NCI-H128 (cell line): ENCODE data around the gene MRPS10.
"Not testable (repeated sequence)": the region's sequence is repeated elsewhere in the genome, so short reads cannot be mapped to it uniquely, and the experiment has no call there.

Experiments
- DNase-seq: peaks from one replicate; lab custom pipeline; 2025; ENCODE audit not compliant: unreplicated experiment; lab: John Stamatoyannopoulos, UW

Gene MRPS10

DNA sequence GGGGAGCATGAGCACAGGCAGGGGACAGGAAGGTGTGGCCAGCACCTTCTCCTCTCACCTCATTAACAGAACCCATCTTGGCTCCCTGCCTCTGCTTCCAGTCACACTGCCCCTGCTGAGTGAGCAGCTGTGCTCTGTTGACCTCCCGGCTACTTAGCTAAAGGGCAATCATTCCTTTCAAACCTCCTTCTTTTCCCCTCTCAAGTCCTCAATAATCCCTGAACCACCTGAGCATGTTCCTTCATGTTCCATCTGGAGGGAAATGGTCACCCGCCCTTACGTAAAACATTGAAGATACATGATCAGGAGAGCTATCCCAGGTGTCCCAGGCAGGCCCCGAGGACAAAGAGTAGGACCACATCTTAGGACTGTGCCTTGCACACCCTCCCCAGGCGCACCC, 21.7 kb upstream of the MRPS10 start:
- DNase-seq: no peak

DNA sequence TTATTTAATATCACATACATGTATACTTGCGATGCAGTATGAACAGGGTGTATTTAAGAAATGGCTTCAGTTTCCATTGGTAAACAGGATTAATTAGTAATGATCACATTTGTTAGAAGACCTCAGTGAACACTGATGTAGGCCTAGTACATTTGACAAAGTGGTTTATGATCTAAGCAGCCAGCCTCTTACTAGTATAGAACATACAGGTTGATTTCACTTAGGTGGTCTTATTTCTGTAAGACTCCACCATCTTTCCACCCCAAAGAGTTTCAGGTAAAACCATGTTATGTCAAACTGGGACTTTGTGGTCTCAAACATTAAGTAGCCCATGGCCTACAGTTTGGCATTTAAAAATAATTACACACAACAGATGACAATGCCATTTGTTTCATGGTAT, 20.2 kb upstream of the MRPS10 start:
- DNase-seq: no peak

DNA sequence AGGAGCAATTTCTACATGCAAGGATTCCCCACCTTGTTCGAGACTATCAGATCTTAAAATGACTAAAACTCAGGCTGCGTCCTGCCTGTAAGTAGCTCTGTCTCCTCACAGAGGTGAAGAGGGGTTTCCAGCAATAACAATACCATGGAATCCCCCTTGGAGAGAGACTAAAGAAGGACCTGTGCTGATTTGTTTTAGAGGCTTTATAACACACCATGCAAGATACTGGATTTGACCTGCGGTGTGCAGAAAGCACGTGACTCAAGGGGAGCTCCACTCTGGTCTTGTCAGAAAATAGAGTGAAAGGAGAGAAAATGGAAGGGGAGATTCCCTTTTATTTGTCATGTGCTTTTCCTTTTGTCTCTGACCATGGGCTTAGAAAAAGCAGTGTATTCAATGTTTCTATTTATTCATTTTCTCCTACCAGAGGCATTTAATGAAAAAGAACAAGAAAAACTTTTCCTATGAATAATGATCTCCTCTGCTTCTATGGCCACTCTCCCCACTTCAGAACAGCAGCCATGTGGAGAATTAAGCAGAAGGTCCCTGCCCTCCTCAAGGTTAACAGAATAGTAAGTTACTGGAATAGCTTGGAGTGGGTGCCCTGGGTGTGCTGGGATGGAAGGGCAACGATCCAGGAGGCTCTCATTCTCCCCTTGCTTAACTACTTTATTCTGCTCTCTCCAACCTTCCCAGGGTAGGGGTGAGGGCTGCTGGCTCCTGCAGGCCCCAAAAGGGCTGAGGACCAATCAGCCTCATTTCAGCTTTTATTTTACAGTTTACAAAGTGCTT, 19.2 kb upstream of the MRPS10 start:
- no peak for DNase-seq

DNA sequence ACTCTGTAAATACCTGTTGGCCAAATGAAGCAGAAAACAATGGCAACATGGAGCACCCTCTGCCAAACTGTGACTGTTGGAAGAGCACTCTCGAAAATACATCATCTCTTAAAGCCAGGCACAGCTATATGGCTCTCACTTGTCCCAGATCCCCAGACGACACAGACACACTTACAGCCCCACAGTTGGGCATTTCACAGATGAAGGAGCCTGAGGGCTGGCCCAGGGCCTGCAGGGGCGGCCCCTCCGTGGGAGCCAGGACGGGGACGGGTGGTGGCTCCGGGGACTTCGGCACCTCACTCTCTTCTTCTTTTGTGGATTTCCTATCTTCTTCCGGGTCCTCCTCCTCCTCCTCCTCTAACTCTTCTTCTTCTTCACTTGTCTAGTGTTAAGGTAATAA, 18.4 kb upstream of the MRPS10 start:
- no peak for DNase-seq

DNA sequence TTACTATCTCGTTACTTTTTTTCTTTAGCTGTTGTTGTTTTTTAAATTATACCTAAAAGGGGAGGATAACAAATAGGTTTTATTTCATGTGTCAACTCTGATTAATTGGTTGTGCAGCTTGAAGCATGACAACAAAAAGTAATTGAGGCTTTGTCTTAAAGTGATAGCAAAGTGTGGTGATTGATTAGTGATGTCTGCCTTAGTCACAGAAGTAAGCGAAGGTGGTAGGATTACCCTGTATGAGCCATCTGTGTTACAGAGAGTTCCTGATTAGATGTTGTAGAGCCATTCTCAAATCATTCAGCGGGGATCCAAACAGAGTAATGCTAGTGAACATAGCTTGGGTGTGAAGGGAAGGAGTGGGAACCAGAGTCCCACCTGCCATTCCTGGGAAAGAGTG, 14.4 kb upstream of the MRPS10 start:
- no peak for DNase-seq

DNA sequence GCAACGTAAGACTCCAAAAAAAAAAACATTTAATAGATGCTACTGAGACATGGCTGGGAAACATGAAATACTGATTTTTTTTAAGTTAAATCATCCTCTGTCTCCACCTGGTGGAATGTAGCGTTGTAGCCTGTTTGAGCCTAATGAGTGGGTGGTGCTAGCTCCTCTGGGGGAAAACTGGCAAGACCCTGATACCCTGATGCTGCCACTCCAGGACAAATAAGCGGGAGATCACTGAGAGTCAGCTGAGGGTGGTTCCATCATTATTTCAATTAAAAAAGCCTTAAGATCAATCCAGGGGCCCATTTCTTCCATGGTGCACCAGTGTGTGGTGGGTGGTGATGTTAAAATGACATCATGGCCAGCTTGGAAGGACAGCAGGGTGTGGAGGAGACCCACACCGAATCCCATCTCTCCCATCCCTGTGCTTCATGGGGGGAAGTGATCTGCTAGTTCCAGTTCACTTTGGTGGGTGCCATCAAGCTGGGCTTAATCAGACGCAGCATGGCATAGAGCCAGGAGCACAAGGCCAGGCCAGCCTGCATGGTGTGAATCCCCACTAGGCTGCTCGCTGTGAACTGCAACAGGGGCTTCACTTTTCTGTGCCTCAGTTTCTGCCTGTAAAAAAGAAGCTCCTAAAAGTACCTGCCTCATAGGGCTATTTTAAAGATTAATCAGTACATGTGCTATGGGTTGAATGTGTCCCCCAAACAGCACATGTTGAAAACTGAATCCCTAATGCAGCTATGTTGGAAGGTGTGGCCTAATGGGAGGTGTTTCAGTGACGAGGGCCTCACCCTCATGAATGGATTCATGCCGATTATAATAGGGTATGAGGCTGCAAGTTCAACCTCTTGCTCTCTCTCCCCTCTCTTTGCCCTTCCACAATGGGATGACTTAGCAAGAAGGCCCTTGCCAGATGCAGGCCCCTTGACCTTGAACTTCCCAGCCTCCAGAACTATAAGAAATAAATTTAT, 13.0 kb upstream of the MRPS10 start:
- DNase-seq: no peak

DNA sequence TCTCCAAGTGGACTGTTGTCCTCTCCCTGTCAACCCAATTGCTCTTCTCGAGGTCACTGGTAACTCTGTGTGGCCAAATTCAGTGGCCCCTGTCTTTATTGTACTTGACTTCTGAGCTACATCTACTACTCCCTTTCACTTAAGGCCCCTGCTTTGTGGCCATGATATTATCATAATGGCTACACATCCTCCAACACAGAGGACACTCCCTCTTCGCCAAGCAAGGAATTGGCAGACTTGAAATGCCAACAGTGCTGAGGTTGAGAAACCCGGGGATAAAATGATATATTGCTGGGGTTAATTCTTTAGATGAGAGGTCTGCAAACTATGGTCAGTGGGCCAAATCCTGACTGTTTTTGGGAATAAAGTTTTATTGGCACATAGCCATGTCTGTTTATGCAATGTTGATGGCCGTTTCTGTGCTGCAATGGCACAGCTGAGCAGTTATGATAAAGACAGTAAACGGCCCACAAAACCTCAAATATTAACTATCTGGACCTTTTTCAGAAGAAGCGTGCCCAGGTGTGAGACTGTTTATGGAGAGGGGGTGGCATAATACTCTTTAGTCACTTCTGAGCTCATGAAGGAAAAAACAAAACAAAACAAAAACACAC, 12.0 kb upstream of the MRPS10 start:
- DNase-seq: no peak

DNA sequence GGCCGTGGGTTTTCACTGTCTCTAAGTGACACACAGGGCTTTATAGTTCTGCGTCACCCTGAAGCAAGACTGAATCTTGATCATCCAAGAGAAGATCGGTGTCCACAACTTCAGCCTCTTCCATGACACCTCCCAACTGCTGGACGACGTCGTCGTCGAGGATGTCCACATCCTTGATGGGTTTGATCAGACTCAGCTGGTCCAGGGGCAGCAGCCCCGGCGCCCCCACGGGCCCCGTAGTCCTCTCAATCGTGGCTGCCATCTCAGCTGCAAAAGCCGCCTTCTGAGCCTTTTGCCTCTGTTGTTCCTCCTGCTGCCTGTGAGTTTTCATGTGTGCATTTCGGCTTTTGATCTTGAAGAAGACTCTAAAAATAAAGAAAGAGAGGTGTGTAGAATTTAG, 10.6 kb upstream of the MRPS10 start:
- DNase-seq: no peak

DNA sequence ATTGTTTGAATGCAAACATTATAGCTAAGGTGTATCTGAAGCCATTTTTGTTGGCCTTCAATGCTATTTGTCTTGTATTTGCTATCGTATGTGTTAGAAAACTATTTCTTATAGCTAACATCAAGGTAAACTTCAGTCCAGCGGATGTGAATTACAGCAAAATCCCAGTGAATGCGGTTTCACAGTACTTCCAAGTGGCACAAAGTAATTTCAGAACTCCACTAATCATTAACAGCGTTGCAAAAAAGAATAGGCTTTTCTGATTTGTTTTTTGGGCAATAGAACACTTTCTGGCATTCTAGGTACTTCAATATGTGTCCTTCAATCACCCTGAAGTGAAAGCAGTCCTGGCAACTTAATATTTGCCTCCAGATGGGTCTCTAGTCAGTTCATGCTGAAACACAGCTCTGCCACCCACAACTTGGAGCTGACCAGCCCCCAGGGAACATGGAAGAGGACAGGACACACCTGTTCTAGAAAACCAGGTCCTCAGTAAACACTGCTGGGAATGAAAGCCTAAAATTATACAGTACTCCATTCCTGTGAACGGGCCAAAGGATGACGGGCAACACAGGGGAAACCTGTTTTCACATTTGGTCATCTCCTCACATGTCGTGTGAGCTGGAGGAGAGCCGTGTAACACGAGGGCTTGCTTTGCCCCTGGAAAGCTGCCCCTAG, 9.7 kb upstream of the MRPS10 start:
- DNase-seq: no peak

DNA sequence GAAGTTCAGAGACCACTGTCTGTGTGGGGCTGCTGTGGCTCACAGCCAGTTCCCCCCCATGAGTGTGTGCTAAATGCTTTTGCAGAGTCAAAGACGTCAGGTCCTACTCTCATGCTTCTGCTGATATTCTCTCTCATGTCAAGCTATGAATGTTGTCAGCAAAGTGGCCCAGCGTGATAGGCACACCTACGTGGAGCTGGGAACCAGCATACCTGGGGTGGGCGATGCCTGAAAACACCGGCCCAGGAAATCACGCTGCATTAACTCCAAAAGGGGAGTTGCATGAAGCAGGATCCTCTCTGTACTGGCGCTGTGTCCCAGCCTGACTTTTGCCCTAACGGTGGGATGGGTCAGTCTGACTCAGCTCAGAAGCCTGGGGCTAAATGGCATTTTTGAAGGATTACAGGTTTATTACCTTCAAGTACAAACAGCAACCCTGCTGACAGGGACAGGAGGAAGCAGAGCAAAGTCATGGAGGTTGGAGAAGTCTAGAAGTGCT, 9.0 kb upstream of the MRPS10 start:
- no peak for DNase-seq

DNA sequence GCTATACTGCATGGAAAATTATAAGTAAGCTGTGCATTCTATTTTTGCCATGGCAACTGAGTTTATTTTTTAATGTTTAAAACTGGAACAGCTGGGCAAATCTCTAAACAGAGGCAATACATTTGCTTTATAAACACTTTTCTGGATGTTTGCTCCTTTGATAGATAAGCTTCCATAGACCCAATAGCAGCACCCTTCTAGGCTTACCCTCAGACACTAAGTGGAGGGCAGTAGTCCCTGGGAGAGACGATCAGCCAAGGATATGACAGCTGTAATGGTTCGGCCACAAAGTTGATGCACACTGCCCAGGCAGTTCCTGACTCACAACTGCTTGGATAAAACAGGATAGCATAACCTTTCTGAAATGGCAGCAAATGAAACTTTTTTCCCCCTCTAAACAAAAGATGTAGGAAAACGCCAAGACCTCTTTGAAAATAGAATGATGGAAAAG, 8.5 kb upstream of the MRPS10 start:
- DNase-seq: no peak

DNA sequence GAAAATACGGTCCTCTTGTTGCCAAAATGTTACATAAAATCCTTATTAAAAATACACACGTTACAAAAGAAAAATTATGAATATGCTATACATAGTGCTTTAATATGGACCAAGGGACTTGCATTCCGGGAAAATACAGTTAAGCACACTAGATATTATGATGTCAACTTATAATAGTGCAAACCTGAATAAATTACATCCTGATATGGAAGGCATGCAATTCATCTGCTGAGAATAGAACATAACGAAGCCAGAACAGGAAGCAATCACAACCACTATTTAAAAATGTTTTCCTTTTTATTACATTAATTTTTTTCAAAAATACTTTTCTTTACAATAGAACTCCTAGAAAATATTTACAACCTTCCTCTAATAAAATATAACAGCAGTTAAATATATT, 7.8 kb upstream of the MRPS10 start:
- no peak for DNase-seq

DNA sequence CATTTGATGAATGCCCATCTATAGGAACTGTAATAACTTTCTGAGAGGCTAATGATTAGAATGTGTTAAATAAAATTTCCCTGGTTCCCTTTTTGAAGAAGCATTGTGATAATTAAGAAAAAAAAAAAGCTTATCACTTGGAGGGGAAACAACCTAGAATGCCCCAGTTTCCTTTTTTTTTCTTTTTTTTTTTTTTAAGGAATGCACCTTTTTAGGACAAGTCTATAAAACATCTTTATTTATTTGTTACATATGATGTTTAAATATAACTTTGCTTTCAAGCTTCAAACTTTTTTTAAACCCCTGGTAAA, 7.3 kb upstream of the MRPS10 start:
- no peak for DNase-seq

DNA sequence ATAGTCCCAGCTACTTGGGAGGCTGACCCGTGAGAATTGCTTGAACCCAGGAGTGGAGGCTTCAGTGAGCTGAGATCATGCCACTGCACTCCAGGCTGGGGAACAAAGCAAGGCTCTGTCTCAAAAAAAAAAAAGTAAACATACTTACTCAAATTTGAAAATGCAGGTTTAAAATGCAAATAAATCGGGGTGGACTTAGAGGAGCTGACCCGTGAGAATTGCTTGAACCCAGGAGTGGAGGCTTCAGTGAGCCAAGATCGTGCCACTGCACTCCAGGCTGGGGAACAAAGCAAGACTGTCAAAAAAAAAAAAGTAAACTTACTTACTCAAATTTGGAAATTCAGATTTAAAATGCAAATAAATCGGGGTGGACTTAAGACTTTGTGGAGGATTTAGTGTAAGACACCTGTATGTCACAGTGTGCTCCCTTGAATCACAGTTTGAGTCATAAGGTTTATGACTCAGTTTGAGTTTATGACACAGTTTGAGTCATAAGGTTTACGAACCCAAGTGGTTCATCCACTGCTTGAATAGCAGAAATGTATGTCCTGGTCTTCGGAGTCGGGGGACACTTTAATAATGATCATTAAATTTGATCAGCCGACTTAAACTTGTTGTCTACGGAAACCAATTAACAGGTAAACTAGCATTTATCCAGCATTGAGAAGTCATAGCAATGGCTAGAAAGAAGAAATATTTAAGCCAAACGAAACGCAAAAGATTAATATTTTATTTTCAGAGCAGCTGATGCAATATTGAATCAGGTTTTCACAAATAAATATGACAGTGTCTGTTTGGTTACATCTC, 6.8 kb upstream of the MRPS10 start:
- no peak for DNase-seq

DNA sequence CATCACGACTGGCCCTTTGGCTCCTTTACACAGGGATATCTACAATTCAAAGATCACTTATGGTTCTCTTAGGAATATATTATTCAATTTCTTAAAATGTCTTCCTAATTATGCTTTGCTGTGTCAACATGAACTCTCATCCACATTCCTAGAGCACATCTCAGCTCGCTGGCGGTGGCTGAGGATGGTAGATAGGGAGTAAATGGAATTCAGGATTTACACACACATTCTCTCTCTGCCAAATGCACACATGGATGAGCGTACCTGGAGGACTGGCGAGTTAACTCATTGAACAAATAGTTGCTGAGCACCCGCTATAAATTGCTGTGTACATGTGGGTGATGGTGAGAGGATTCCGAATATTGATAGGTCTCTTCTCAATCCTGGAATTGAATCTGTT, 4.8 kb upstream of the MRPS10 start:
- no peak for DNase-seq

DNA sequence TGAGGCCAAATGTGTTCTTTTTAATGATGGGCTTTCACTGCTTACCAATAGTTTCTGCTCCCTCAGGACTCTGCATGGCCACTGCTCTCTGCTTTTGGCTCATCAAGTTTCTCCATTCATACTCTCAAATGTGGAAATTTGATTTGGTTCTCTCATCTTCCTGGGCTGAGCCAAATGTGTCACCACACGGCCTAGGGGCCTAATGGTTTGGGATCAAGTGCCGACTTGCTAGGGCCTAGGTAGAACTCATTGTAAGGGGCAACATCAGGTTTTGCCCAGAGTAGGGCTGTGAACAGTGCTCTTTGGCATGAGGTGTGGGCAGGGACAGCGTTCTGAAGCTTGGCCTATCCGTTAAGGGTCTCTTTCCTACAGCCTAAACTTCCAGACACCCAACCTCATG, 3.9 kb upstream of the MRPS10 start:
- no peak for DNase-seq

DNA sequence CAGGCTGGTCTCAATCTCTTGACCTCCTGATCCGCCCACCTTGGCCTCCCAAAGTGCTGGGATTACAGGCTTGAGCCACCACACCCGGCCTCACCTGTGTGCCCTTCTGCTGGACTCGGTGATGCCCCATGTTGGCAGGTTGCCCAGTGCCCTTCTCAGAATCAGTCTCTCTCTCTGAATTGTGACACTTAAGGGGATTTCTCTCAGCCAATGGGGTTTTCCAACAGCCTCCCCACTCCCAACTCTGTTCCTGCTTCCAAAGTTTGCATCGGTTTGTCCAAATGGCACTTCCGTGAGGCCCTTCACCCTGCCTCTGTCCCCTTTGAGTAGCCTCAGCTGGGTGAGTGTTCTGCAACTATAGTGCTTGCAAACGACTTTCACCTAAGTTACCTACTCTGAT, 3.1 kb upstream of the MRPS10 start:
- DNase-seq: no peak

DNA sequence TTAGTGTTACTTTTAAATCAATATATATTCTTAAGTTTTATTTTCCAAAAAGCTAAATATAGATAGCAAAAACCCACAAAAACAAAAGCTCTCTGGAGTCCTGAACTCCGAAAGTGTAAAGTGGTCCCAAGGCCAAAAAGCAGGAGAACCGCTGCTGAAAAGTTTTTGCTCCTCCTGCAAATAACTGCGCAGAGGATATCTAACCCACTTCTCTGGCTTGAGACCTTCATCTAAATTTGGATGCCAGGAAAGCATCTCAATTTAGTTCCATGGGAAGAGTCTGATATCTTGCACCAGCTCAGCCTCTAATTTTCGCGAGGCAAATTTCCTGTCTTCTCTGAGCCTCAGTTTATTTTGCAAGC, 523 bp downstream of the MRPS10 start:
- no peak for DNase-seq

DNA sequence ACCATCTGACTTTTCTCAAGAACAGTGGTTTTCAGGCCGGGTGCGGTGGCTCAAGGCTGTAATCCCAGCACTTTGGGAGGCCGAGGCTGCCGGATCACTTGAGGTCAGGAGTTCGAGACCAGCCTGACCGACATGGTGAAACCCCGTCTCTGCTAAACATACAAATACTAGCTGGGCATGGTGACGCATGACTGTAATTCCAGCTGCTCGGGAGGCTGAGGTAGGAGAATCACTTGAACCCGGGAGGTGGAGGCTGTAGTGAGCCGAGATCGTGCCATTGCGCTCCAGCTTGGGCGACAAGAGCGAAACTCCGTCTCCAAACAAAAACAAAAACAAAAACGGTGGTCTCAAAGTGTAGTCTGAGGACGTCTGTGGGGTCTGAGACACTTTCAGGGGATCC, 1.2 kb downstream of the MRPS10 start:
- DNase-seq: not testable (repeated sequence)

DNA sequence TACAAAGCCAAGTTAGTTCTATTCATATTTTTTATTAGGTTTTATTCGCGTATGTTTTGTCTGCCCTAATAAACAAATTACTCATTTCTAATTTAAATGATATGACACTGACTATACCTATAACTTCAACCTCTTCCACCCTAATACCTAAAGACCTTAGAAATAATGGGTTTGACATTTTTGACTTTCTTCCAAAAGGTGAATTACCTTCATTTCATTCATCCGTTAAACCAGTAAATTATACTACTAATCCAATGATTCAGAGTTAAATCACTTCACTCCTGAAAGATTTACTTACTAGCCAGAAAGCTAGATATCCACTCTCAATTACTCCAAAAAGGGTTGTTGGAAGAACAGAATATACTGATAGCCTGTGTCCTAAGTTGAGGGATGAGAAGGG, 5.2 kb downstream of the MRPS10 start:
- no peak for DNase-seq
